Endothelial cell of umbilical vein (primary cell): ENCODE measurements around the gene OTULINL. TPM values are rescaled to one million over a fixed set of nuclear protein-coding genes. Genes with fewer than 3 reads are reported as not detected.

Source experiments
- BruUV-seq: library from RNA; stranded (reverse); fragments of 400-500 nt; replicated peaks from 2 replicates; lab custom pipeline; 2021; lab: Mats Ljungman, UMichigan
- CTCF ChIA-PET: fragments of 300-600, 350-600 bp; sonication (Branson Sonifier 250); formaldehyde crosslinking; loops from one replicate; lab custom pipeline; 2021; ENCODE audit warnings: antibody characterized with exemption, inconsistent platforms; lab: Charles Lee
- POLR2A ChIA-PET: fragments of 300-600, 350-600 bp; sonication (Branson Sonifier 250); formaldehyde crosslinking; loops from one replicate; lab custom pipeline; 2021; ENCODE audit warnings: antibody characterized with exemption, inconsistent platforms; lab: Charles Lee
- DNase-seq: peaks from one replicate; pipeline ENCODE4 v3.0.0-alpha.2; 2011; ENCODE audit warnings: low read depth, low spot score
- FAIRE-seq: peaks from 2 replicates; lab custom pipeline; 2011; peaks lifted over from hg19 to GRCh38; lab: Jason Lieb, UNC
- H2AFZ ChIP-seq: 2 replicates; pipeline ENCODE4 v1.6.0; 2012; ENCODE audit warnings: low read depth, low read length, control low read depth, inconsistent platforms
- H3K27ac ChIP-seq: 2 replicates; pipeline ENCODE4 v1.5.1; 2011; ENCODE audit warnings: low read depth, mild to moderate bottlenecking, control low read depth, low read length, moderate library complexity; ENCODE audit not compliant: insufficient read depth
- H3K27me3 ChIP-seq, 2 experiments: 2 replicates each; pipeline versions ENCODE4 v1.6.0 to v1.6.1; 2011; ENCODE audit warnings: low read length in 2 of 2, mixed read lengths in 1 of 2; ENCODE audit not compliant: control insufficient read depth in 2 of 2, insufficient read depth in 2 of 2
- H3K36me3 ChIP-seq, 2 experiments: 2 replicates in 1 of 2; 3 replicates in 1 of 2; pipeline ENCODE4 v1.5.1; 2011; ENCODE audit warnings: low read length in 2 of 2, mild to moderate bottlenecking in 1 of 2, moderate library complexity in 1 of 2; ENCODE audit not compliant: control insufficient read depth in 2 of 2, insufficient read depth in 2 of 2; ENCODE audit errors: extremely low read depth in 1 of 2
- H3K4me1 ChIP-seq: 3 replicates; pipeline ENCODE4 v1.5.1; 2011; ENCODE audit warnings: mild to moderate bottlenecking, low read length; ENCODE audit not compliant: control insufficient read depth, insufficient read depth; ENCODE audit errors: extremely low read depth
- H3K4me2 ChIP-seq: 2 replicates; pipeline ENCODE4 v1.6.1; 2011; ENCODE audit warnings: low read length, control low read depth, mixed read lengths; ENCODE audit not compliant: insufficient read depth
- H3K4me3 ChIP-seq, 3 experiments: fragments of 200-600 bp in 1 of 3; sonication (generic), shearing (Covaris generic) in 1 of 3; replicated peaks in 1 of 3; 2 replicates each; pipeline ENCODE4 v1.5.1; 2011 to 2016; ENCODE audit warnings: control low read depth in 3 of 3, low read length in 3 of 3, mild to moderate bottlenecking in 2 of 3, inconsistent platforms in 1 of 3, low read depth in 1 of 3, moderate library complexity in 1 of 3; ENCODE audit not compliant: insufficient read depth in 1 of 3
- H3K79me2 ChIP-seq: 2 replicates; pipeline ENCODE4 v1.6.0; 2012; ENCODE audit warnings: low read length, inconsistent platforms; ENCODE audit not compliant: control insufficient read depth, insufficient read depth
- H3K9ac ChIP-seq: replicated peaks from 2 replicates; pipeline ENCODE3; 2011; ENCODE audit warnings: low read length, control low read depth; ENCODE audit not compliant: insufficient read depth; ENCODE audit errors: extremely low read depth
- H3K9me1 ChIP-seq: replicated peaks from 3 replicates; pipeline ENCODE4 v1.6.0; 2011; ENCODE audit warnings: mild to moderate bottlenecking, low read length; ENCODE audit not compliant: control insufficient read depth, insufficient read depth; ENCODE audit errors: extremely low read depth
- H3K9me3 ChIP-seq: replicated peaks from 2 replicates; pipeline ENCODE4 v1.5.1; 2012; ENCODE audit warnings: low read length, inconsistent platforms; ENCODE audit not compliant: control insufficient read depth, insufficient read depth
- H4K20me1 ChIP-seq: replicated peaks from 2 replicates; pipeline ENCODE3; 2011; ENCODE audit warnings: mild to moderate bottlenecking, low read length; ENCODE audit not compliant: control insufficient read depth, insufficient read depth; ENCODE audit errors: extremely low read depth
- EZH2 ChIP-seq: IDR thresholded peaks from 2 replicates; pipeline ENCODE4 v1.6.1; 2012; ENCODE audit warnings: borderline replicate concordance, low read depth, mild to moderate bottlenecking, moderate library complexity, low read length, inconsistent platforms; ENCODE audit not compliant: severe bottlenecking
- FOS ChIP-seq: IDR thresholded peaks from 2 replicates; pipeline ENCODE4 v1.6.1; 2011; ENCODE audit warnings: mild to moderate bottlenecking, low read length, moderate library complexity, borderline replicate concordance; ENCODE audit not compliant: insufficient read depth
- GATA2 ChIP-seq: IDR thresholded peaks from 2 replicates; pipeline ENCODE4 v1.7.0; 2011; ENCODE audit warnings: low read depth, mild to moderate bottlenecking, moderate library complexity, mixed read lengths, low read length; ENCODE audit not compliant: insufficient read length, insufficient read depth
- JUN ChIP-seq: IDR thresholded peaks from 2 replicates; pipeline ENCODE4 v1.6.1; 2011; ENCODE audit warnings: borderline replicate concordance, low read depth; ENCODE audit not compliant: insufficient read length, insufficient read depth
- MYC ChIP-seq: IDR thresholded peaks from one replicate; pipeline ENCODE4 v1.6.1; 2011; ENCODE audit warnings: mild to moderate bottlenecking, low read depth, low read length
- POLR2A ChIP-seq: IDR thresholded peaks from 2 replicates; pipeline ENCODE4 v1.6.1; 2012; ENCODE audit warnings: low read depth, mild to moderate bottlenecking, control low read depth, low read length
- POLR2AphosphoS5 ChIP-seq: IDR thresholded peaks from 2 replicates; pipeline ENCODE4 v1.6.1; 2012; ENCODE audit warnings: low read depth, mild to moderate bottlenecking, control low read depth, low read length, moderate library complexity; ENCODE audit not compliant: insufficient read depth
- dilution Hi-C: fragments of 300-500 bp; cut with MboI; formaldehyde crosslinking; loops from one replicate; pipeline ENCODE4 v1.15.0; 2019; ENCODE audit warnings: low sequenced_read_pairs; ENCODE audit not compliant: extremely low pct_ligation_motif_present
- intact Hi-C: fragments of 100-400 bp; cut with micrococcal nuclease; formaldehyde crosslinking; loops from one replicate; pipeline ENCODE4 v1.10.0; 2022
- polyA plus RNA-seq, 4 experiments: library from polyadenylated mRNA; depleted of rRNA in 3 of 4; stranded (reverse) in 3 of 4; unstranded in 1 of 4; fragments of >200 nt; gene quantifications; 2 replicates each; pipeline versions ENCODE4 v1.2.1 to v1.2.3, GENCODE V29; 2011 to 2012; ENCODE audit warnings: missing spikeins in 1 of 4
- total RNA-seq: library from RNA; stranded (reverse); gene quantifications from 2 replicates; pipeline ENCODE4 v1.2.3, GENCODE V29; 2021
- TF ChIP-seq, protein P1 (sequence below): IDR thresholded peaks from 2 replicates; pipeline ENCODE4 v1.6.1; 2011; ENCODE audit not compliant: insufficient read depth, insufficient read length
- TF ChIP-seq, protein P2 (sequence below), 2 donors: IDR thresholded peaks; 1 replicate in 1 of 2; 2 replicates in 1 of 2; pipeline ENCODE4 v1.5.1; 2011; ENCODE audit warnings: low read length in 2 of 2, mild to moderate bottlenecking in 2 of 2, moderate library complexity in 2 of 2, control low read depth in 1 of 2, inconsistent platforms in 1 of 2, low read depth in 1 of 2; ENCODE audit not compliant: insufficient read depth in 1 of 2; ENCODE audit errors: extremely low read depth in 1 of 2

The OTULINL gene
- total and polyA plus RNA-seq, 2 donors (not counting 3 experiments of a cell fraction or from before 2014, with no cell fraction given), result 0.08 to 0.42 TPM

DNA sequence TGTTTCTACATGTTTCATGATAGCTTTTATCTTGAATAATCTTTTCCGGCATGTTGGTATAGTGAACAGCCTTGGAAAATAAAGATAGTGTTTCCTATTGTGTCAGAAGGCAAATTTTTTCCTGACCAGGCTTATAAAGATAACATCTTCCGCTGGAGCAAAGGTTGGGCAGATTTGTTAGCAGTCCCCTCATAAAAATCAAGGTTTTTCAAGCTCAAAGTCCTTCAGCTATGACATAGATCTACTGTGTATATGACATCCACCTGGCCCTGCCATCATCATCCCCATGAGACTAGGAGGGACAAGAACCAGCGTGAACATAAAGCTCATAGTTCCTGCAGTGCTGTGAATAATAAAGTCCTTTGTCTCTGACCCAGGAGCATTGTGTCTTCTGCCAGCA, 30.4 kb upstream of the OTULINL start:
- Histone ChIP-seq H2AFZ (no peak overlapping the region), H3K9me3 (no peaks in the 10 kb centered on the region), H3K4me2 (no peak overlapping the region), H3K27ac (no peak overlapping the region), H3K9ac (no peak overlapping the region), H3K4me1 (no peaks in the 10 kb centered on the region), H3K36me3 (no peaks in the 10 kb centered on the region), H3K79me2 (no peaks in the 10 kb centered on the region), H3K9me1 (no peaks in the 10 kb centered on the region), H3K27me3 (peaks cover 8 to 14% of the 10 kb centered on the region in 2 experiments), H4K20me1 (no peaks in the 10 kb centered on the region), H3K4me3 (no peak overlapping the region)
- CTCF ChIA-PET, result no interaction called here
- POLR2A ChIA-PET, result no interaction called here
- TF ChIP-seq, protein P1, sequence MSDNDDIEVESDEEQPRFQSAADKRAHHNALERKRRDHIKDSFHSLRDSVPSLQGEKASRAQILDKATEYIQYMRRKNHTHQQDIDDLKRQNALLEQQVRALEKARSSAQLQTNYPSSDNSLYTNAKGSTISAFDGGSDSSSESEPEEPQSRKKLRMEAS, result no peak
- TF ChIP-seq EZH2 (no peak), FOS (no peak), POLR2A (no peak), POLR2AphosphoS5 (no peak), MYC (no peak), JUN (no peak), GATA2 (no peak)
- TF ChIP-seq, protein P2, sequence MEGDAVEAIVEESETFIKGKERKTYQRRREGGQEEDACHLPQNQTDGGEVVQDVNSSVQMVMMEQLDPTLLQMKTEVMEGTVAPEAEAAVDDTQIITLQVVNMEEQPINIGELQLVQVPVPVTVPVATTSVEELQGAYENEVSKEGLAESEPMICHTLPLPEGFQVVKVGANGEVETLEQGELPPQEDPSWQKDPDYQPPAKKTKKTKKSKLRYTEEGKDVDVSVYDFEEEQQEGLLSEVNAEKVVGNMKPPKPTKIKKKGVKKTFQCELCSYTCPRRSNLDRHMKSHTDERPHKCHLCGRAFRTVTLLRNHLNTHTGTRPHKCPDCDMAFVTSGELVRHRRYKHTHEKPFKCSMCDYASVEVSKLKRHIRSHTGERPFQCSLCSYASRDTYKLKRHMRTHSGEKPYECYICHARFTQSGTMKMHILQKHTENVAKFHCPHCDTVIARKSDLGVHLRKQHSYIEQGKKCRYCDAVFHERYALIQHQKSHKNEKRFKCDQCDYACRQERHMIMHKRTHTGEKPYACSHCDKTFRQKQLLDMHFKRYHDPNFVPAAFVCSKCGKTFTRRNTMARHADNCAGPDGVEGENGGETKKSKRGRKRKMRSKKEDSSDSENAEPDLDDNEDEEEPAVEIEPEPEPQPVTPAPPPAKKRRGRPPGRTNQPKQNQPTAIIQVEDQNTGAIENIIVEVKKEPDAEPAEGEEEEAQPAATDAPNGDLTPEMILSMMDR (IDR thresholded peaks at IDR 0.05; ENCODE audit: extremely low read depth in 1 of 2, insufficient read depth in 1 of 2, low read depth in 1 of 2, low read length in 2 of 2), result no peak
- intact Hi-C loops (no loop called here), dilution Hi-C loops (no loop called here)
- FAIRE-seq, result no peak
- DNase-seq, result no peak
- BruUV-seq, result no TSS peak
